ENCODE results near the gene CCT7. TPM values are rescaled to one million over a fixed set of nuclear protein-coding genes. Genes with fewer than 3 reads are reported as not detected.

The CCT7 gene
- total and polyA plus RNA-seq, 10 of the 15 experiments (the other 5 are each of a cell fraction or from before 2014, with no cell fraction given), result 206 to 598 (median 486) TPM

GRCh38 chr2:73293534-73294171 lies 59.5 kb downstream of the CCT7 start, which contains the start of gene EGR4 (continued):
- TF ChIP-seq IRF5 (IDR thresholded peaks at IDR 0.05; ENCODE audit: borderline replicate concordance) (no peak), RELA (IDR thresholded peaks at IDR 0.05; ENCODE audit: borderline replicate concordance, partially characterized antibody) (peak; percentile 58), SIN3A (IDR thresholded peaks at IDR 0.05; ENCODE audit: low read depth, low read length) (no peak), IRF3 (IDR thresholded peaks at IDR 0.05) (no peak), ZNF622 (IDR thresholded peaks at IDR 0.05) (no peak), STAT3 (IDR thresholded peaks at IDR 0.05; ENCODE audit: low read depth, low read length) (no peak), MEF2A (IDR thresholded peaks at IDR 0.05; ENCODE audit: insufficient read depth, low read depth, low read length) (no peak), NFYA (IDR thresholded peaks at IDR 0.05; ENCODE audit: borderline replicate concordance, low read depth, low read length) (no peak), ZNF24 (IDR thresholded peaks at IDR 0.05) (no peak), YY1 (IDR thresholded peaks at IDR 0.05; ENCODE audit: low read depth, low read length) (peak; percentile 81), FOS (IDR thresholded peaks at IDR 0.05; ENCODE audit: borderline replicate concordance, extremely low read depth, insufficient read length) (no peak), RUNX3 (IDR thresholded peaks at IDR 0.05; ENCODE audit: low read length) (peak; percentile 31; the same call in 1 of the 2 replicates), MEF2B (IDR thresholded peaks at IDR 0.05; ENCODE audit: partially characterized antibody, poor library complexity, severe bottlenecking) (no peak), TCF12 (IDR thresholded peaks at IDR 0.05; ENCODE audit: low read depth, low read length) (no peak), ZSCAN29 (IDR thresholded peaks at IDR 0.05) (no peak), CEBPB (IDR thresholded peaks at IDR 0.05; ENCODE audit: borderline replicate concordance in 1 of 2, low read depth in 2 of 2, low read length in 2 of 2) (no peak), SRF (IDR thresholded peaks at IDR 0.05; ENCODE audit: low read depth in 2 of 2, low read length in 2 of 2) (peak; percentile 99), RELB (IDR thresholded peaks at IDR 0.05; ENCODE audit: low read depth) (no peak), BCL11A (IDR thresholded peaks at IDR 0.05; ENCODE audit: low read depth, low read length) (no peak), RFX5 (IDR thresholded peaks at IDR 0.05; ENCODE audit: low read depth, low read length) (no peak)
- TF ChIP-seq, protein P1, sequence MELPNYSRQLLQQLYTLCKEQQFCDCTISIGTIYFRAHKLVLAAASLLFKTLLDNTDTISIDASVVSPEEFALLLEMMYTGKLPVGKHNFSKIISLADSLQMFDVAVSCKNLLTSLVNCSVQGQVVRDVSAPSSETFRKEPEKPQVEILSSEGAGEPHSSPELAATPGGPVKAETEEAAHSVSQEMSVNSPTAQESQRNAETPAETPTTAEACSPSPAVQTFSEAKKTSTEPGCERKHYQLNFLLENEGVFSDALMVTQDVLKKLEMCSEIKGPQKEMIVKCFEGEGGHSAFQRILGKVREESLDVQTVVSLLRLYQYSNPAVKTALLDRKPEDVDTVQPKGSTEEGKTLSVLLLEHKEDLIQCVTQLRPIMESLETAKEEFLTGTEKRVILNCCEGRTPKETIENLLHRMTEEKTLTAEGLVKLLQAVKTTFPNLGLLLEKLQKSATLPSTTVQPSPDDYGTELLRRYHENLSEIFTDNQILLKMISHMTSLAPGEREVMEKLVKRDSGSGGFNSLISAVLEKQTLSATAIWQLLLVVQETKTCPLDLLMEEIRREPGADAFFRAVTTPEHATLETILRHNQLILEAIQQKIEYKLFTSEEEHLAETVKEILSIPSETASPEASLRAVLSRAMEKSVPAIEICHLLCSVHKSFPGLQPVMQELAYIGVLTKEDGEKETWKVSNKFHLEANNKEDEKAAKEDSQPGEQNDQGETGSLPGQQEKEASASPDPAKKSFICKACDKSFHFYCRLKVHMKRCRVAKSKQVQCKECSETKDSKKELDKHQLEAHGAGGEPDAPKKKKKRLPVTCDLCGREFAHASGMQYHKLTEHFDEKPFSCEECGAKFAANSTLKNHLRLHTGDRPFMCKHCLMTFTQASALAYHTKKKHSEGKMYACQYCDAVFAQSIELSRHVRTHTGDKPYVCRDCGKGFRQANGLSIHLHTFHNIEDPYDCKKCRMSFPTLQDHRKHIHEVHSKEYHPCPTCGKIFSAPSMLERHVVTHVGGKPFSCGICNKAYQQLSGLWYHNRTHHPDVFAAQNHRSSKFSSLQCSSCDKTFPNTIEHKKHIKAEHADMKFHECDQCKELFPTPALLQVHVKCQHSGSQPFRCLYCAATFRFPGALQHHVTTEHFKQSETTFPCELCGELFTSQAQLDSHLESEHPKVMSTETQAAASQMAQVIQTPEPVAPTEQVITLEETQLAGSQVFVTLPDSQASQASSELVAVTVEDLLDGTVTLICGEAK (IDR thresholded peaks at IDR 0.05; ENCODE audit: borderline replicate concordance), result no peak
- TF ChIP-seq, protein P2, sequence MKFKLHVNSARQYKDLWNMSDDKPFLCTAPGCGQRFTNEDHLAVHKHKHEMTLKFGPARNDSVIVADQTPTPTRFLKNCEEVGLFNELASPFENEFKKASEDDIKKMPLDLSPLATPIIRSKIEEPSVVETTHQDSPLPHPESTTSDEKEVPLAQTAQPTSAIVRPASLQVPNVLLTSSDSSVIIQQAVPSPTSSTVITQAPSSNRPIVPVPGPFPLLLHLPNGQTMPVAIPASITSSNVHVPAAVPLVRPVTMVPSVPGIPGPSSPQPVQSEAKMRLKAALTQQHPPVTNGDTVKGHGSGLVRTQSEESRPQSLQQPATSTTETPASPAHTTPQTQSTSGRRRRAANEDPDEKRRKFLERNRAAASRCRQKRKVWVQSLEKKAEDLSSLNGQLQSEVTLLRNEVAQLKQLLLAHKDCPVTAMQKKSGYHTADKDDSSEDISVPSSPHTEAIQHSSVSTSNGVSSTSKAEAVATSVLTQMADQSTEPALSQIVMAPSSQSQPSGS (IDR thresholded peaks at IDR 0.05; ENCODE audit: low read length), result no peak
